Suppressor macrophage treated with lipopolysaccharide for 1 hour (primary cell): ENCODE measurements around the gene TCF7L2.

Experiments
- DNase-seq, 3 donors: peaks; one replicate each; pipeline ENCODE4 v3.0.0-alpha.2; 2020 to 2022

Gene TCF7L2

DNA sequence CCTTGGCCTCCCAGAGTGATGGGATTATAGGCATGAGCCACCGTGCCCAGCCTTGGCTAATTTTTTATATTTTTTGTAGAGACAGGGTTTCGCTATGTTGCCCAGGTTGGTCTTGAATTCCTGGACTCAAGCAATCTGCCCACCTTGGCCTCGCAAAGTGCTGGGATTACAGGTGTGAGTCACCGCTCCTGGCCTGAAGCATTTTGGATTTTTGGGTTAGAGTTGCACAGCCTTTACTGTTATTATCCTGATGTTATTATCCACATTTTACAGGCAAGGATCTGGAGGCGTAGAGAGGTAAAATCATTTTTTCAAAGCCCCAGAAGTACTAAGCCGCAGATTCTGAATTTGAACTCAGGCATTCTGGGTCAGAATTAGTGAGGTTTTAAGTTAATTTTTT lies 75.4 kb downstream of the TCF7L2 start:
- DNase-seq: no peak

DNA sequence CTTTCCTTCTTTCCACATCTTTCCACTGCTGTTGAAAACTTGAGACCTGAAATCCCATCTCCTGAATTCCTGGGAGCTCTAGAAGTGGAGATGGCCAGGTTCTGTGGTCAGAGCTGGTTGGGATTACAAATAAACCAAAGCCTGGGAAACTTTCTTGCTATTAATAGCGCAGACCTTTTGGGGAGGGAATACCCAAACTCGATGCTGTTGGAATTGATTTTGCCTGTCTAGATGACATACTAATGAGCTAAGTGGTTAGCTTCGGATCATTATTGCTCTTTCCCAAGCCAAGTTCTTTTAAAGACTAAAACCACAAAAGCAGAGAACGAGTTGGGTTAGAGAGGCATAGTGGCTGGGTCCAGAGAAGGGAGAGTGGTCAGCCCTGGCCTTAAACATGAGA lies 76.6 kb downstream of the TCF7L2 start:
- DNase-seq: no peak

DNA sequence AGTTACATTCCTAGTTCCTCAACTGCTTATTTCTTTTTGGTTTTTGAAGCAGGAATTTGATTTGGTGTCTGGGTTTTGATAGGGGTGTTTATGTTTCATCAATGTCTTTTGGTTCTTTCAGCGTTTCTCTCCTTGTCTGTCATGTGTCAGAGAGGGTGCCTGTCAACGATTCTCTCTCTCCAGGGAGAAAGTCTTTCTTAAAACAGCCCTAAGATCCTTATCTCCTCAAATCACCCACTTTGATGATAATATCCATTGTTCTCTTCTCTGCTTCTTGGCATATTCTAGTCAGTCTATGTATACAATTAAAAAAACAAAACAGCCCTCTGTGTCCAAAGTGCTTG lies 77.2 kb downstream of the TCF7L2 start:
- no peak for DNase-seq

DNA sequence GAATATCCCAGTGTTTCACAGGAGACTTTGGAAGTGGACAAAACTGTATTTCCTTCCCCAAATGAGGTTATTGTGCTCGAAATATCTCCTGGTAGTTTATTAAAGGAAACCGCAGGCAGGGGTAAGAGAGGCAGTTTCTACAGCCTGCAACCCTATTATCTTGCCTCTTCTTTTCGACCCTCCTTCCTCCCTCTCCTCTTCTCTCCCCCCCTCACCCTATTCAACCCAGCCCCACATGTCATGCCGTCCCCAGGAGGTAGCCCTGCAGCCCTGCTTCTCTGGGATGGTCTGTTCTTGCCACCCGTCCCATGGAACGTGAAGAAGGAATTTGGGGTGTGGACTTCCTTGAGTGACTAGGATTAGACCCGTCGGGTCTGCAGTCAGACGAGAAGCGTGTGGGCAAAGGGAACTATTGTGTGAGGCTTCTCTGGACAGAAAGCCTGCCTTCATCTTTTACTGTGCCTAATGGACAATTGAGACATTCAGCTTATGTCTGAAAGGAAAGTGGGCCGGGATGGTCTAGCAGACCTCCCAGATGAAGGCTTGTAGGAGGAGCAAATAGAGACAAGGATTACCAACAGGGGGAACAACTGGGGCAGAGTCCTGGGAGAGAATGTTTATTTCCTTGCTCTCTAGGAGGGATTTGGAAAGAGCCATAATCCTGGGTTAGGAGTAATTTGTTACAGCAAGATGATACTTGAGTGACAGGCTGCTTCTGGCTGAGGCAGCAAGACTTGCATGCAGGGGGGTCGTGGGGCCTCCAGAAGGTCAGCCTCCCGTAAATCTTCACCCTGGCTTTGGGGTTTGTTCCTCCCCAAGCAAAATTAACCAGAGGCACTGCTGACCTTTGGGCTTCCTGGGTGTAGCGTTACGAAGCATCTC lies 77.8 kb downstream of the TCF7L2 start:
- DNase-seq: peak in 1 of 3 donors; percentile 21

DNA sequence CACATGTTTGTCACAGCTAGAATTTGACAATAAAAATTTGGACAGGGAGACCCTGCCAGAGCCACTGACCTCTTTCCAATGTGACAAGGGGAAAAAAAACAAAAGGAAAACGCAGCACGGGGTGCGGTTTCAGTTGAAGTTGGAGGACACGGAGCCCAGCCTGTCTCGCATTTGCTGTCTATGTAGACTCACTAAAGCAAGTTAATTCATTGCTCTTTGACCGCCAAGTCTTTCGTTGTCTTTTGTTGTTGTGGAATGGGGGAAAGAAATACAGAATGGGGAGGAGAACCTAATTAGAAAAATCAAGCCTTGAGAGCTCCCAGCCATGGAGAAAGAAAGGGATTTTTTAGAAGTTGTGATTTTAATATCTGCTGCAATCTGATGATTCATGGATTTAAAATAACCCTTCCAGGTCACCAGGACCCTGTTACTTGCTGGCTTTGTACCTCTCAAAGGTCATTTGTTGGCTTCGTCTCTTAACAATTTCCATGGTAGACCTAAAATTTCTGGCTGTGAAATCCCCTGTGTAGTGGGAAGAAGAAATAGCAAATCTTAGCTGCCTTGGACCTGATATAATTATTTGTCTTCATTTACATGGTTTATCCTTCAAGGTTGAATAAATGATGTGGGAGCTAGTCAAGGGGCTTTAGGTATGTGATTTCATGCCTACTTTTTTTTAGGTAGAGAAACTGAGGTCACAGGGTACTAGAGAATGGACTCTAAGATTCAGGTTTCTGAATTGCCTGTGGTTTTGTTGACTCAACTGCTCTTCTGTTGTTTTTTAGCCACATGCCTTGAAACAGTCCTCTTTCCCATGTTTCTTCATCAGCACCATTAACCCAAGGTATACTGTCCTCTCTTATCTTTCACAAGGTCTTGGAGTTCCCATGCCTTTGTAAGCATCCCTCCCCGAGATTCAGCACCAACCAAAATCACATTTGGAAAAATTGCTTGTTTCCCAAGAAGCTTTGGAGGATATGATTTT lies 78.7 kb downstream of the TCF7L2 start:
- DNase-seq: no peak

DNA sequence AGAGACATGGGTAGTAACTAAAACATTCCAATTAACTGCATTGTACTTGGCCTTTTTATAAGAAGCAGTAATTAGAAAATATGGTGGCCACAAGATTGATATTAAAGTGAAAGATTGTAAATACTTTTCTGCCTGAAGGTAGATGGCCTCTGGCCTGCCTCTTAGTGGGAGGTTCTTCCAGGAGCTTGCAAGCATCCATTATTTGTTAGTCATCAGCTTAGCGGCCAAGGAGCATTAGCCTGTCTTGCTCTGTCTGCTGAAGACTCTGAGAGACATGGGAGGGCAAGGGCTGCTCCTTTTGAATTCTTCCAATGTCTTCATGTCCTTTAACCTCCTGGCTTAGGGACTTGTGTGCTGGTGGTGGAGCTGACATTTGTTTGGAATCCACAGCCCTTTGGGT lies 80.4 kb downstream of the TCF7L2 start:
- DNase-seq: no peak

DNA sequence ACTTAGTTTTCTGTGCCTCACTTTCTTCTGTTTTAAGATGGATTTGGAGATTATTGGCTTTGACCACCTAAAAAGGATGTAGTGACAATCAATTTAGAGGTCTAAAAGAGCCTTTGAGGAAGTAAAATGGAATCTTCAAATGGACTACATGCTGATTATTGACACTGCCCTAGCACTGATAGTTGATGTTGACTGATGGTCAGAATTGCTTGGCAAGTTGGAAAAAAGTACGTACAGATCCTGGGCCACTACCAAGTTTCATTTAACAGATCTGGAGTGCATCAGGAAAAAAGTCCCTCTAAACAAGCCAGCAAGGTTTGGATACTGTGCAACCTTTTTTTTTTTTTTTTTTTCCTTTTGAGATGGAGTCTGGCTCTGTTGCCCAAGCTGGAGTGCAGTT lies 81.1 kb downstream of the TCF7L2 start:
- no peak for DNase-seq

DNA sequence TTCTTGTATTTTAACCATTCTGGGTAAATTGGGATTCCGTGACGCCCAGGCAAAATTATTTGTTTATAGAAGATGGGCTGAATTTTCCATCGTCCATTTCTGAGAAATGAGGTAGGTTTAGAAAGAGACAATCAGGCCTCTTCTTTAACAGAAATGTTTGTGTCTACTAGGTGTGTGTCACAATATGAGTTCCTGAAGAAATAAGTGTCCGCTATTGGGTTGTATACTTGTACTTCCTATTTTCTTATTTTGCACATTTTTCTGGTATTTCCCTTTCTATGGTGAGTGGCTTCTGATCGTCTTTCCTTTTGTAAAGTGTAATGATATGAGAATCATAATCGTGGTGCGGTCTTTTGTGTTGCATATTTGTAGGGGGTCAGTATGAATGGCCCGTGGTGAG lies 83.9 kb downstream of the TCF7L2 start:
- peak; percentile 27 to 75 (median 73) for DNase-seq

DNA sequence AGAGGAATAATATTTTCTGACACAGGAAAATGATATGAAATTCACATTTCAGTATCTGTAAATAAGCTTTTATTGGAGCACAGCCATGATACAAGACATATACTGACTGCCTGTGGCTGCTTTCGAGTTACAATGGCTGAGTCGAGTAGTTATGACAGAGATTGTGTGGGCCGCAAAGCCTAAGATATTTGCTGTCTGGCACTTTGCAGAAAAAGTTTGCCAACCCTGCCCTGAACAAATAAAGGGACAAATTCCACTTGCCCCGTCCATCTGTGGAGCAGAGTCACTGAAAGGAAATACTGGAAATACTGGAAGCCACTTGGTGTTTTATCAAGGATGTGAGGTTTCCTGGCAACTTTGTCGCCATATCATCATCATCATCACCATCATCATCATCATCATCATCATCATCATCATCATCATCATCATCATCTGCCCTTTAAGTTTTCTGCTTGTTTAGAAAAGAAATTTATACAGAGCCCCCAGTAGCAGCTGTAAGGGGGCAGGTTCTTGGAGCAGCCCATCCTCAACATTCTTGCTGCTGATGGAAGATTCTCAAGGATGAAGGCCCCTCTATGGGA lies 85.8 kb downstream of the TCF7L2 start:
- DNase-seq: no peak

DNA sequence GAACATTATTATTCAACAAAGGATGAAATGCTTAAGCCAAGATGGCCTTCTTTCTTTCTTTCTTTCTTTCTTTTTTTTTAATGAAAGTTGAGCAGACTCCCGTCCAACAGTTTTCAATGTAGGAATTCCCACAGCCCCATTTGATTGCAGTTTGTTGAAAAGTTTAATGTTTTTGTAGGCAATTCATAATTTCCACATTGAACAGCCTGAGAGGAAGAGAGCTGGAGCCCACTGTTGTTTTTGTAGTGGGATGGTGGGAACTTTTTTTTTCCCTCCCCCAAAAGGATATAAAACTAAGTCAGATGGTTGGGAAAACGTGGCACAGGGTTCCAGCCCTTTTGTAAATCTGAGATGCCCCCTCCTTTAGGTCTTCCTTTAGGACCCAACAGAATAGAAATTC lies 86.6 kb downstream of the TCF7L2 start:
- DNase-seq: no peak

DNA sequence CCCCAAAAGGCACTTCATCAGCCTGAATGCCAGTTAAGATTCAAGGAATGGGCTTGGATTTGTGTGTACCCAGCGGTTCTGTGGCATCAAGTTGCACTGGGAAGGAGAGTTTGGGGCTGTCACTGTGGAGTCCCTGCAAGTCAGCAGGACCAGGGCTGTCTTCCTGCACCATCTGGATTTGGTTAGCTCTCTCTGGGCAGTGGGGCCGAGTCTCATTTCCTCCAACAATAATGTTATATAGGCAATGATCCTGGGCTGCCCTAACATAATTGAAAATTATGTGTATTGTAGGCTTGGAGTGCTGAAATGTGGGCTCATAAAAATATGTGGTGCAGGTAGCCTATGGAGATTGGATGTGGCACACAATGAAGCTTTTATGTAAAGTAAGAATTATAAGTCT lies 87.2 kb downstream of the TCF7L2 start:
- DNase-seq: no peak

DNA sequence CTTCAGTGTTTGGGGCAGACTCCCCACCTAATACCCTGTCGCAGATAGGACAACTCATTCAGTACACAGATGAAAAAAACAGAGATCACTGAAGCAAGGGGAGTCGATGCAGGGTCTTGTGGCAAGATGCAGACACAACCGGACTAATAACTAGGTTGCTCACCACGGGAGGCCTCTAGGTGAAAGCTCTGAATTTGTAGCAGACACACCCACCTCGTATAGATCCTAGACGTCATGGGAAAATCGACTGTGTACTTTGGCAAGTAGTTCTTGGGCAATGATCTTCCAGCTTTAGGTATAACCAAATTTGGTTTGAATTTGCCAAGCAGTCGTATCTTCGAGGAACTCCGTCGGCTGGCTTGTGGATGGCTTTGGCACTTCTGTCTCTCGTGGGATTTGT lies 88.1 kb downstream of the TCF7L2 start:
- no peak for DNase-seq

DNA sequence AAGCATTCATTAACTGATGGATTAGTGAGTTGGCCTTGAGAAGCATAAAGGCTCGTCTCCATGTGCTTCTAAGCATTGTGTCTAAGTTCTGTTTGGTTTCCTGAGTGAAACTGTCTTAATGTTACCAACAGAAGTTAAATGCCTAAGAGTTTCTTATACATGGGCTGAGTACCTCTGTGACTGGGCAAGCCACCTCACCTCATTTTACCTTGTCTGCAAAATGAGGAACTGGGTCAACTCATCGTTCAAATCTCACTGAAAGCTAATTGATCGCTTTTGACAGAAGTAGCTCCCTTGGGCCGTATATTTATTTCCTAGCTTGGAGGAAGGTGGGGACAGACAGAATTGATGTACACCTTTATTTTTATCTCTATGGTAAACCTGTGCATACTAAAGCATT lies 88.9 kb downstream of the TCF7L2 start:
- no peak for DNase-seq

DNA sequence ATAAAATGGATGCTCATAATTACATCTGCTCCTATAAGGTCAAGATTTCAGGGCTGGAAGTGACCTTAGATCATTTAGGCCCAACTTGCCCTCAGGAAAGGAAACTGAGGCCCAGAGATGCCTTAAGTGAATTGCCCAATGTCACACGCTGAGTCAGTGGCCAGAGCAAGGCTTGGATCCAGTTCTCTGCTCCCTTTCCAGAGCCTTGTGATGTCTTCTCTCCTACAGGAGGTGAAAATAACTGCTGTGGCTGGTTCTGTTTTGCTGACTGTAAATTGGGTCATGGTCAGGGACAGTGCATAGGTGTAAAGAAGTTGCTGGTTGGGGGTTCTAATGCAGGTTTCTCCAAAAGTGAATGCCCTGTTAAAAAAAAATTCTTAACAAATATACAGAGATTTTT lies 91.3 kb downstream of the TCF7L2 start:
- DNase-seq: no peak

DNA sequence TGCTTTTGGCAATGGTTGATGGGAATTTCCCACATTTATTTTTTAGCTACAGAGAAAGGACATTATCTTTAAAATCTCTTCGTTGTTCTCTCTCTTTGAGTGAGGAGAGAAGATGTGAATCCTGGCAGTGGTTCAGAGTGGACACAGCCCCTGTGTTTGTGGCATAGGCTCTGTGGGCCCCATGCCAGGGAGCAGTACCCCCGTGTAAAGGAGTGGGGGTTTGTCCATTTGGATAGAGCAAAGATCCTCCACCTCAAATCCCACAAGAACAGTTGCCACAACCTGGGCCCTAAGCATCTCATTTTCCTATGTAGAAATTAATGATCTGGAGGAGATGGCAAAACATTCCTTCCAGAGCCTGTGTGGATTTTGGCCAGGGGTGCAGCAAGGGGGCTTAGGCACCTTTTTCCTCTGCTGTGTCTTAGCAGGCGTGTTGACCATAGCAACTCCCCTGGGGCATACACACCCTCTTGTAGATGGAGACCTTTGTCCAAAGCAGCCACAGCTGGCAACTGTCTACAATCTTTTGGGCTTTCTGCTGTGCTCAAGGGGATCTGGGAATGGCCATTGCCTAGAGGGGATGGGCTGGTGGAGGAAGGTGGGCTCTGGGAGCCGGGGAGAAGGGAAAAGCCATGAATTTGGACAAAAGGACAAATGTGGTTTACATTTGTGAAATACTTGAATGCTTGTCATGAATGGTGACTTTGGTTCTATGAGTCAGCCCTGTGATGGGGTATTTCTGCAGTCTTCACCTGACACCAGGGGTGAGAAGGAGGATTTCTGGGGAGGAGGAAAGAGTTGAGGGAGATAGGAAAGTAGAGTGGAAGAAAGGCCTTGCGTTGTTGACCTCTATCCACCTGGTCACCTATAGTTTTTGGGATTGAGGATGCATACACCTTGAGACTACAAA lies 92.0 kb downstream of the TCF7L2 start:
- DNase-seq: peak in 2 of 3 donors; percentile 33 to 38

DNA sequence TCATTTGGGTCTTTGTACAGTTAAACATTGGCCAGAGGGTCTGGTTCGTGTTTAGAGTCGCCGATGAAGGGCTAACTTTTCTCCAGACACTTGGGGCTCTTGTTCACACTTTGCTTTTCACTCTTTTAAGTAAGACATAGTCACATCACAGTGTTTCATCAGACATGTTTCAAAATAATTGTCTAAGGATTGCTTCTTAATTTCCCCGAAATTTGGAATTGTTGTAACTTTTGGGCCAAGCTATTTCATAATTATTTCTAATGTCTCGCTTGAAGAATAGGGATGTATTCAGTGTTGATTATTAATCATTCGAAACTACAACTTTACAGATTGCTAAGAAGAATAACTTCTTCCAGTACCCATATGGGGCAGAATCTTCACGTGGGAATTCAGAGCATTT lies 92.8 kb downstream of the TCF7L2 start:
- DNase-seq: peak; percentile 14 to 56 (median 47)

DNA sequence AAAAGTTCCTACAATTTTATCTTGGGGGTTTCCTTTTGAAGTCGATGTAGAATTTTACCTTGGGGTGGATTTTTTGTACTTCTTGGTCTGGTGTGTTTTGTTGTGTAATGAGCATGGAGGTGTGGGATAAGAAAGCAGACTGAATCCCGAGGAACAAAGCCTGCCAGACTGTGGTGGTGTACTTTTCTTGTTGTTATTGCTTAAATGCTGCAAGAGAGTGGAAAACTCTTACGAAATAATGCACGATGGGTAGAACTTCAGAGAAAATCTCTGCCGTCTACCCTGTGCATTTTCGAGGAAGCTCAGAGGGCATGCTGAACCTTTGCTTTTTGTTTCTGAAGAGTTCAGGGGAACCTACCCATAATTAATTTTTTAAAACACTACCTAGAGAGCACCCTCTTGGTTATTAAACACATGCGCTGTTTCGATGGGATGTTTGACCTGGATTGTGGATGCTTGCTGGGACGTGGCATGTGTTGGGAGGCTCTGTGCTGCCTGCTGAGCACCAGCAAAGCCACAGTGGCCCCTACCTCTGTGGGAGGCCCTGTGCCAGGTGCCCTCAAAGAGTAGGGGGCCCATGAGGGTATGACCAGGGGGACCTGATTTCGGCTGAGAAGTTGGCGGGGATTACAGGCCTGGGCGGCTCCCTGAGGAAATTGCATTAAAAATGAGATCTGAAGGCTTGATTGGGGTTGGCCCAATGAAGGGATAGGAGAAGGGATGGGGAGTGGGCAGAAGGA lies 94.1 kb downstream of the TCF7L2 start:
- DNase-seq: no peak

DNA sequence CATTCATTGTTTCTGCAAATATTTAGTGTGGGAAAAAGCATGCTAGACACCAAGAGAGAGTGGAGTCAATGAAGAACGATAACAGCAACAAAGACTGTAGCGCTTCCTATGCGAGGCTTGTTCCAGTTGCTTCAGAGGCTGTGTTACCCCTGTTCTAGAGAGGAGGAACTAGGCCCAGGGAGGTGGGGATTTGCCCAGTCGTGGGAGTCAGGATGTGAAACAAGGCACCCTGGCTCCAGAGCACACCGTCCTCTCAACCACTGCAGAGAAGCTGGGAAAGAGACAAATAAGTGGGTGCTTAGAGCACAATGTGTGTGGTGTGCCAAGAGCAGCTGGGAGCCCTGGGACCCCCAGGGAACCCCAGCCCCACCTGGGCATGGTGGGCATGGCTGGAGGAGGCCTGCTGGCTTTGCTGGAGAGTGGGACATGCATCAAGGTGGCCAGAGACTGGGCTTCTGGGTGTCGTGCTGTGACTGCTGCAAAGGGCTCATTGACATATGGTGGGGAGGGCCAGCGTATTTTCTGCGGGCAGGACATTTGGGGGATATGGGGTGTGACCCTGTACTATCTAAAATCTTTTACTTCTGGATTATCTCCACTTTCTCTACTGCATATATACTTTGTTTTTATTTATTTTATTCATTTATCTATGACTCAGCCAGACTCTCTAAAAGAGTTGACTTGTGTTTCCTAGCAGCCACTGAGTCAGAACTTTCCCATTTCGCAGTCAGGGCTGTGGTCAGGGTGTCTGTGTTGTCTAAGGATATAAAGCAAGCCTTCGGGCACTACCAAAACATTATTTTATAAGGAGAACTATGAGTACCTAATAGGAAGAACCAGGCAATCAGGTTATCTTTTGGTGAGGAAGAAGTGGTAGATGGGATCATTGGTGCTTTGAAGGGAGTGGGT lies 95.4 kb downstream of the TCF7L2 start:
- DNase-seq: peak; percentile 81 to 83 (median 82)

DNA sequence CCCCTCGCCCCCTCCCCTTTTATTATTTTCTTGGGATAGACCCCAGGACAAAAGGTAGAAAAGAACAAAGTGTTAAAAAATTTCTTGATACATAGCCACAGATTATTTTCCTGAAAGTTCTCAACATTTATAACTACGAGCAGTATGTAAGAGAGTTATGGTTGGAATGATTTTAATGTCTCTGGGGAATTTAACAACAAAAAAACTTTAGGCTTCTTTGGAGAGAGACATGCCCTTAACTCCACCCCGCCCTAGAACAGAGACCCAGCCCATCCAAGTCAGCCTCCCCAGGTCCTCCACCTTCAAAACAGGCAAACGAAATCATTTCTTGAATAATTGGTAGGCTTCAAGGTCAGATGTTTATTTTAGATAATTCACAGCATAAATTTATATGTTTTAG lies 97.1 kb downstream of the TCF7L2 start:
- no peak for DNase-seq

DNA sequence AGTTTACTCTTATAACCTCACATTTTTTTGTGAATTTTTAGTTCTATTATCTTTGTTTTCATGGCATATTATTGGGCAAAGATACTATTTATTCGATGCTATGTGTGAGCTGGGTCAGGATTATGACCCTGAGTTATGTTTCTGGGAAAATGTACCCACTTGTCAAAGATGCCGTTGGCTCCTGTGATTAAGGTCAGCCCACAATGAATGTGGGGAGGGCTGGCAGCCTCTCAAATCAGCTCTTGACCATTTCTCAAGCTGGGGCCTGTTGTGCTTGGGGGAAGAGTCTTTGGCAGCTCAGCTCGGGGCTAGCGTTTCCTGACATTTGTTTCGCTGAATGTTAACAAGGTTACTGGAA lies 97.5 kb downstream of the TCF7L2 start:
- DNase-seq: no peak
